H9 (cell line): ENCODE data around the gene EXOC6. TPM values are rescaled to one million over a fixed set of nuclear protein-coding genes. Genes with fewer than 3 reads are reported as not detected.

ENCODE experiments used
- DNase-seq: peaks from one replicate; pipeline ENCODE4 v3.0.0-alpha.2; 2017
- H2AFZ ChIP-seq: one replicate; pipeline ENCODE4 v1.6.1; 2013; ENCODE audit warnings: mild to moderate bottlenecking, low read length, control low read depth, moderate library complexity
- H2AK5ac ChIP-seq: 2 replicates; pipeline ENCODE4 v1.6.1; 2013; ENCODE audit warnings: low read length, control low read depth, mixed read lengths; ENCODE audit not compliant: insufficient read length
- H2BK120ac ChIP-seq: one replicate; pipeline ENCODE4 v1.6.1; 2013; ENCODE audit warnings: low read depth, mild to moderate bottlenecking, low read length, control low read depth, inconsistent platforms; ENCODE audit not compliant: poor library complexity, severe bottlenecking
- H2BK12ac ChIP-seq: 2 replicates; pipeline ENCODE4 v1.6.1; 2013; ENCODE audit warnings: low read length, control low read depth, mixed read lengths, low read depth; ENCODE audit not compliant: insufficient read length
- H2BK15ac ChIP-seq: 2 replicates; pipeline ENCODE4 v1.6.1; 2013; ENCODE audit warnings: low read depth, low read length, control low read depth
- H2BK20ac ChIP-seq: one replicate; pipeline ENCODE4 v1.6.1; 2013; ENCODE audit warnings: low read depth, mild to moderate bottlenecking, low read length, control low read depth, inconsistent platforms; ENCODE audit not compliant: poor library complexity, severe bottlenecking
- H2BK5ac ChIP-seq: 2 replicates; pipeline ENCODE4 v1.6.1; 2013; ENCODE audit warnings: low read length, control low read depth, mixed read lengths; ENCODE audit not compliant: insufficient read length
- H3K14ac ChIP-seq: 2 replicates; pipeline ENCODE4 v1.6.1; 2013; ENCODE audit warnings: low read length, control low read depth; ENCODE audit not compliant: insufficient read depth
- H3K18ac ChIP-seq: 2 replicates; pipeline ENCODE4 v1.6.1; 2013; ENCODE audit warnings: low read depth, mild to moderate bottlenecking, mixed read lengths, low read length, control low read depth; ENCODE audit not compliant: insufficient read length
- H3K23ac ChIP-seq: 2 replicates; pipeline ENCODE4 v1.6.1; 2013; ENCODE audit warnings: low read length, control low read depth, mixed read lengths, low read depth; ENCODE audit not compliant: insufficient read length
- H3K23me2 ChIP-seq: 2 replicates; pipeline ENCODE4 v1.6.1; 2013; ENCODE audit warnings: low read depth, mild to moderate bottlenecking, mixed read lengths, low read length, control low read depth; ENCODE audit not compliant: insufficient read length, poor library complexity, severe bottlenecking
- H3K27ac ChIP-seq: 2 replicates; pipeline ENCODE4 v1.5.1; 2013; ENCODE audit warnings: low read length, control low read depth, mixed read lengths, low read depth; ENCODE audit not compliant: insufficient read length
- H3K27me3 ChIP-seq: 2 replicates; pipeline ENCODE4 v1.6.1; 2013; ENCODE audit warnings: low read length, control low read depth, inconsistent platforms; ENCODE audit not compliant: insufficient read depth
- H3K4ac ChIP-seq: 2 replicates; pipeline ENCODE4 v1.6.1; 2013; ENCODE audit warnings: low read depth, mild to moderate bottlenecking, control low read depth, inconsistent platforms, low read length, moderate library complexity
- H3K4me1 ChIP-seq: 2 replicates; pipeline ENCODE4 v1.6.1; 2013; ENCODE audit warnings: low read length, control low read depth, inconsistent platforms; ENCODE audit not compliant: insufficient read depth
- H3K4me2 ChIP-seq: 2 replicates; pipeline ENCODE4 v1.6.1; 2013; ENCODE audit warnings: low read length, control low read depth, mixed read lengths; ENCODE audit not compliant: insufficient read length, insufficient read depth
- H3K56ac ChIP-seq: 2 replicates; pipeline ENCODE4 v1.6.1; 2013; ENCODE audit warnings: low read depth, mild to moderate bottlenecking, mixed read lengths, low read length, control low read depth; ENCODE audit not compliant: insufficient read length
- H3K79me1 ChIP-seq: 2 replicates; pipeline ENCODE4 v1.6.1; 2013; ENCODE audit warnings: low read depth, mild to moderate bottlenecking, moderate library complexity, low read length, control low read depth, inconsistent platforms; ENCODE audit not compliant: insufficient read depth, poor library complexity, severe bottlenecking
- H3K79me2 ChIP-seq: 2 replicates; pipeline ENCODE4 v1.6.1; 2013; ENCODE audit warnings: low read length, control low read depth, inconsistent platforms; ENCODE audit not compliant: insufficient read depth
- H3K9ac ChIP-seq: 2 replicates; pipeline ENCODE4 v1.6.1; 2013; ENCODE audit warnings: low read length, control low read depth, mixed read lengths; ENCODE audit not compliant: insufficient read length; ENCODE audit errors: extremely low read depth
- H3K9me3 ChIP-seq: one replicate; pipeline ENCODE4 v1.6.1; 2013; ENCODE audit warnings: low read depth, low read length, inconsistent platforms; ENCODE audit not compliant: control insufficient read depth
- H3T11ph ChIP-seq: one replicate; pipeline ENCODE4 v1.6.1; 2013; ENCODE audit warnings: mild to moderate bottlenecking, low read length, control low read depth, inconsistent platforms
- H4K20me1 ChIP-seq: one replicate; pipeline ENCODE4 v1.6.1; 2013; ENCODE audit not compliant: control insufficient read depth, insufficient read length, insufficient read depth
- H4K5ac ChIP-seq: 2 replicates; pipeline ENCODE4 v1.6.1; 2013; ENCODE audit warnings: low read depth, mild to moderate bottlenecking, mixed read lengths, low read length, control low read depth; ENCODE audit not compliant: insufficient read length
- H4K8ac ChIP-seq: replicated peaks from 2 replicates; pipeline ENCODE4 v1.6.1; 2013; ENCODE audit warnings: low read length, control low read depth, mixed read lengths, low read depth; ENCODE audit not compliant: insufficient read length
- H4K91ac ChIP-seq: 2 replicates; pipeline ENCODE4 v1.6.1; 2013; ENCODE audit warnings: low read depth, mild to moderate bottlenecking, moderate library complexity, mixed read lengths, low read length, control low read depth; ENCODE audit not compliant: insufficient read length
- H3K27ac Mint-ChIP-seq, 3 experiments: 2 replicates in 2 of 3; 3 replicates in 1 of 3; pipeline ENCODE4 v1.8.0; 2020 to 2021; ENCODE audit warnings: mixed read lengths in 3 of 3, mild to moderate bottlenecking in 1 of 3, moderate library complexity in 1 of 3
- H3K27me3 Mint-ChIP-seq: 2 replicates; pipeline ENCODE4 v1.8.0; 2021; ENCODE audit warnings: low read depth, mild to moderate bottlenecking, moderate library complexity, mixed read lengths
- H3K36me3 Mint-ChIP-seq, 3 experiments: 2 replicates in 2 of 3; 3 replicates in 1 of 3; pipeline ENCODE4 v1.8.0; 2020 to 2021; ENCODE audit warnings: low read depth in 3 of 3, mixed read lengths in 3 of 3; ENCODE audit not compliant: insufficient read depth in 1 of 3
- H3K4me1 Mint-ChIP-seq, 2 experiments: 2 replicates each; pipeline ENCODE4 v1.8.0; 2020; ENCODE audit warnings: mixed read lengths in 2 of 2
- H3K4me3 Mint-ChIP-seq, 2 experiments: 2 replicates in 1 of 2; 3 replicates in 1 of 2; pipeline ENCODE4 v1.8.0; 2020 to 2021; ENCODE audit warnings: mild to moderate bottlenecking in 2 of 2, mixed read lengths in 2 of 2, moderate library complexity in 1 of 2
- H3K9me3 Mint-ChIP-seq, 2 experiments: 2 replicates in 1 of 2; 3 replicates in 1 of 2; pipeline ENCODE4 v1.8.0; 2020; ENCODE audit warnings: mild to moderate bottlenecking in 2 of 2, mixed read lengths in 2 of 2, moderate library complexity in 1 of 2
- CTCF ChIP-seq: fragments of 200-600 bp; sonication (generic); conservative IDR thresholded peaks from 3 replicates; pipeline ENCODE4 v1.8.0; 2021; ENCODE audit warnings: antibody characterized with exemption, mild to moderate bottlenecking
- WGBS: extraction: QIAGEN DNeasy Blood & Tissue Kit; methylation state at CpG from one replicate; pipeline ENCODE4 v1.1.7; 2013; ENCODE audit warnings: missing lambda C conversion rate, low lambda C conversion rate, mixed read lengths; ENCODE audit not compliant: insufficient read length; ENCODE audit errors: extremely low coverage; 5-methylcytosine and 5-hydroxymethylcytosine counted together
- total RNA-seq: library from RNA; stranded (reverse); gene quantifications from 2 replicates; pipeline ENCODE4 v1.2.1, GENCODE V29; 2021

Gene EXOC6
- total RNA-seq, 1 experiment from 2014 or later = 9.0 TPM

GRCh38 chr10:92914478-92915325 is 66.4 kb downstream of the EXOC6 start:
- no CpG with 5 or more reads among the region's 4 CpGs for WGBS
- Histone ChIP-seq H3K27ac (no peak overlapping the region), H3K4me1 (peaks cover 3% of the 10 kb centered on the region; the same call in 1 of the 2 replicates)

More at GRCh38 chr10:92914478-92915325, 66.4 kb downstream of the EXOC6 start:
- Histone ChIP-seq H3K23ac (no peak overlapping the region), H2BK5ac (no peak overlapping the region), H4K91ac (no peak overlapping the region), H3K79me1 (no peaks in the 10 kb centered on the region), H4K20me1 (no peaks in the 10 kb centered on the region), H3K9me3 (no peaks in the 10 kb centered on the region), H4K5ac (no peak overlapping the region), H3T11ph (no peak overlapping the region), H3K56ac (no peak overlapping the region), H3K23me2 (no peaks in the 10 kb centered on the region), H3K27me3 (no peaks in the 10 kb centered on the region), H3K4ac (no peak overlapping the region), H3K18ac (no peak overlapping the region), H2AK5ac (no peak overlapping the region), H2BK12ac (no peak overlapping the region), H2BK20ac (no peak overlapping the region), H3K9ac (no peak overlapping the region), H3K14ac (no peak overlapping the region), H2BK120ac (no peak overlapping the region), H3K4me2 (no peak overlapping the region), H2BK15ac (no peak overlapping the region), H4K8ac (no peak overlapping the region), H2AFZ (no peak overlapping the region), H3K79me2 (no peaks in the 10 kb centered on the region)
- no peak overlapping the region for H3K4me3 Mint-ChIP-seq
- no peaks in the 10 kb centered on the region for H3K36me3 Mint-ChIP-seq
- 0 out of 7 replicates have a peak overlapping the region, but pooled peaks of 1 of the 3 experiments have one; percentile 48 for H3K27ac Mint-ChIP-seq
- no peaks in the 10 kb centered on the region for H3K27me3 Mint-ChIP-seq
- peaks cover 38 to 48% of the 10 kb centered on the region in 2 experiments for H3K4me1 Mint-ChIP-seq
- H3K9me3 Mint-ChIP-seq = peaks cover 0 to 2% of the 10 kb centered on the region in 2 experiments; a peak in 1 of 5 replicates
- DNase-seq = peak; percentile 53
- peak; percentile 85 for TF ChIP-seq CTCF
